HG03175 (cell line): ENCODE measurements around the gene GPR152.

Source experiments
- ATAC-seq: cut with Tn5 transposase; IDR thresholded peaks from one replicate; pipeline ENCODE4 v1.9.1; 2021; ENCODE audit warnings: mild to moderate bottlenecking, moderate library complexity; ENCODE audit not compliant: unreplicated experiment

The GPR152 gene, protein sequence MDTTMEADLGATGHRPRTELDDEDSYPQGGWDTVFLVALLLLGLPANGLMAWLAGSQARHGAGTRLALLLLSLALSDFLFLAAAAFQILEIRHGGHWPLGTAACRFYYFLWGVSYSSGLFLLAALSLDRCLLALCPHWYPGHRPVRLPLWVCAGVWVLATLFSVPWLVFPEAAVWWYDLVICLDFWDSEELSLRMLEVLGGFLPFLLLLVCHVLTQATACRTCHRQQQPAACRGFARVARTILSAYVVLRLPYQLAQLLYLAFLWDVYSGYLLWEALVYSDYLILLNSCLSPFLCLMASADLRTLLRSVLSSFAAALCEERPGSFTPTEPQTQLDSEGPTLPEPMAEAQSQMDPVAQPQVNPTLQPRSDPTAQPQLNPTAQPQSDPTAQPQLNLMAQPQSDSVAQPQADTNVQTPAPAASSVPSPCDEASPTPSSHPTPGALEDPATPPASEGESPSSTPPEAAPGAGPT

DNA sequence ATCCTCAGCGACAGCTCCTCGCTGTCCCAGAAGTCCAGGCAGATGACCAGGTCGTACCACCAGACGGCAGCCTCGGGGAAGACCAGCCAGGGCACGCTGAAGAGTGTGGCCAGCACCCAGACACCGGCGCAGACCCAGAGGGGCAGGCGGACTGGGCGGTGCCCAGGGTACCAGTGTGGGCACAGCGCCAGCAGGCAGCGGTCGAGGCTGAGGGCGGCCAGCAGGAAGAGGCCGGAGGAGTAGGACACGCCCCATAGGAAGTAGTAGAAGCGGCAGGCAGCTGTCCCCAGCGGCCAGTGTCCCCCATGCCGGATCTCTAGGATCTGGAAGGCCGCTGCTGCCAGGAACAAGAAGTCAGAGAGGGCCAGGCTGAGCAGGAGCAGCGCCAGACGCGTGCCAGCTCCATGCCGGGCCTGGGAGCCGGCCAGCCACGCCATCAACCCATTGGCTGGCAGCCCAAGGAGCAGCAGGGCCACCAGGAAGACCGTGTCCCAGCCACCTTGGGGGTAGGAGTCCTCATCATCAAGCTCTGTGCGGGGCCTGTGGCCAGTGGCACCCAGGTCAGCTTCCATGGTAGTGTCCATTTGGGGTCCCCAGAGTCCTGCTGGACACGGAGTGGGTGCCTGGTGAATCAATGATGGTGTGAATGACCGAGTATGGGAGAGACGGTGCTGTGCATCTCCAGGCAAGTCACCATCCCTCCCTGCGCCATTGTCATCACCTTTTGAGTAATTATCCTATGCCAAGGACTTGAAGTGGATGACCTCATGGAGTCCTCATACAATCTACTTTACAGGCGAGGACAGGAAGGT lies at the start of gene GPR152:
Gene GPR152 (minus strand): TSS at position 589 of the 812 bp plus-strand sequence. CDS start 5 bp downstream, at position 584.
- ATAC-seq = no peak

DNA sequence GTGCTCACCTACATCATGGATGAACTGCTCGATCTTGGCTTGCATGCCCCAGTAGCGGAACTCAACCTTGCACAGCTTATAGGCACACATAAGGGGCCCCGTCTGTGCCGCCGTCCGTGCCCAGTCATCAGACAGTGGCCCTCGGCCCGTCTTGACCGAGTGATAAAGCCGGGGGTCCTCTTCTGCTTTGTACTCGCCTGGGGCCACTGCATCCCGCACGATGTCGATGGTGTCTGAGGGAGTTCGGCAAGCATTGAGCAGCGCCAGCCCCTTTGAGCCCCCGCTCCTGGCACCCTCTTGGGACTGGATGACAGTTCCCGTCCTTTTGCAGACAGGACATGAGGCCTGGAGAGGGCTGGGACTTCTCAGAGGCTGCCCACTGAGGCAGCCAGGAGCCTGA lies 49.3 kb upstream of the GPR152 start:
- no peak for ATAC-seq

DNA sequence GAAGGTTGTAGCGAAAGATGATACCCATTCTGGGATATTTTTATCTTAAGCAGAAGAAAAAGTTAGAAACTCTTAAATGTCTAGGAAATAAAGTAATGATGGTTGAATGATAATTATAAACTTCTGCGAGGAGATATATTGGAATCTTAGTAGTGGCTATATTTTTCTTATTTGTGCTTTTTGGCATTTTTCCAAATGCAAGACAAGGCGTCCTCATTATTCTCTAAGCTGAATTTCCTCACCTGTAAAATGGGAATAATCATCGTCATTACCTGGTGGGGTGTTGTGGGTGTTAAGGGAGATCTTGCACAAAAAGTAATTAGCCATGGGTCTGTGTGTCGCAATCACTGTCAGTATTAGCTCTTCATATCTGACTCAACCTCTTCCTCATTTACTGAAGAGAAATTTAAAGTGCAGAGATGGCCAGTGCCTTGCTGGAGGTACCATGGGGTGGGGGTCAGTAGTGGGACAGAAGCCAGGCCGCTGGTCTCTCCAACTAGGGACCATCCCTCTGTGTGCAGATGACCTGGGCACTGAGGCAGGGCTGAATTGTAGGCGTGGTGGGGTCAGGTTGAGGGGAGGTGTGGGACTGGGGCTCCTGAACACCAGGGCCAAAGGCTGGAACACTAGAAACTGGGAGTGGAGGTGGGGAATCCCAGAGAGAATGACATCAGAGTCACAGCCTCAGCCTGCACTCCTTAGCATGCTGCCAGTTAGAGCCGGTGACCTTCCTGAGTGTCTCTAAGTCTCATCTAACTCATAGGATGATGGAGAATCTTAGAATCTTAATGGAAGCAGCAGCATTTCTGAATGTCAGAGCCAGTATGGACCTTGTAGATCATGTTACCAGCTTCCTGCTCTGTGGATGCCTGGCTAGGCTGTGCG lies 48.5 kb upstream of the GPR152 start:
- no peak for ATAC-seq

DNA sequence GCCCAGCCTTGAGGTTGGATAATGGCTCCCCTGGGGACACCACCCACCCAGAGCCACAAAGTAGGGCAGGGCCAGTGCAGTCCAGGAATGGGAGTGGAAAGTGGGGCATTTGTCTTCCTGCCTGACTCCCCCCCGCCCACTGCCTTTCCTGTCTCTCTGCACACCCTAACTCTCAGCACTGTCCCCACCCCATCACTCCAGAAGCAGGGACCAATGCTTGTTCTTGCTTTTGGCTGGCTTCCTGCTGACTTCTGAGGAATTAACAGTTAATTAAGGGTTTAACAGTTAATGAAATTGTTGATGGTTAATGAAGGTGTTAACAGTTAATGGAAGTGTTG lies 47.9 kb upstream of the GPR152 start:
- ATAC-seq = no peak

DNA sequence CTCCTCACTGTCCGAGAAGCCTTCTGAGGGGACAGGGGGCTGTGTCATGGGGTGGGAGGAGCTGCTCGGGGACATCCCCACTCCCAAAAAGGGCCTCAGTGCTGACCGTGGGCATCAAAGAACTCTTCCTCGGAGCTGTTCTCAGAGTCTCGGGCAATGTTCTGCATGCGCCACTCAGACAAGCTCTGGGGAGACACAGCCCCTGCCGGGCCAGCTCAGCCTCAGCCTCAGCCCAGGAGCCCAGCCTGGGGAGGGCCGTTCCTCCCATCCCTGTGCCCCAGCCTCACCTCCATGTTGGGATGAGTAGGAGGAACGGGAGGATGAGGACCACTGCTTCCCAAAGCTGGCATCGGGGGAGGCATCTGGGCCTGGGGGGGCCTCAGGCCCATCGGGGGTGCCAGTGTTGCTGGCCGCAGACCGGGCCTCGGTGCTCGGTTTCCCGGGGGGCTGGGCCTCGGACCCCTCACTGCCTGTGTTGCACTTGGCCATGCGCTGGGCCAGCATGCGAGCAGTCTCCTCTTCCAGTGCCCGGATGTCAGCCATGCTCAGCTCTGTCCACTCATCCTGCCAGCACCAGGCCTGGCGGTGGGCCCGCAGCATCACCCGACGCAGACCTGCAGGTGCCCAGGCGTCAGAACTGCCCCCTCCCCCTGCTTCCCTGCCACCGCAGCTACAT lies 47.4 kb upstream of the GPR152 start:
- no peak for ATAC-seq

DNA sequence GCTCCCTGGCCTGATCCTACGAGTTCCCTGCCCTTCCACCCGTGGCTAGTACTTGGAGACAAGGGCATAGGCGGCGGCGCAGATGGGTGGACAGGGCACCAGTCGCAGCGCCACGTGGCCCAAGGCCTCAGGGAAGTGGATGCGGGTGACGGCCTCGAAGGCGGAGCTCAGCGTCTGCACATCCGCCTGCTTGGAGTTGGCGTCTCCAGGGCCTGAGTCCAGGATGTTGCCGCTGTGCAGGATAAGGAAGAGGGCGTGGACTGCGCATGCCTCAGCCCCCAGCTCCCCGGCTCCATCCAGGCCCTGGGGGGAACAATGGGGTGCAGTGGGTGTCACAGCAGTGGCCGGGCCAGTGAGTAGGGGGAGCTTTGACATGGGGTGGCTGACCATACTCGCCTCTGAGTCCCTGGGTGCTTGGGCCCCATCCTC lies 46.0 kb upstream of the GPR152 start:
- ATAC-seq = no peak

DNA sequence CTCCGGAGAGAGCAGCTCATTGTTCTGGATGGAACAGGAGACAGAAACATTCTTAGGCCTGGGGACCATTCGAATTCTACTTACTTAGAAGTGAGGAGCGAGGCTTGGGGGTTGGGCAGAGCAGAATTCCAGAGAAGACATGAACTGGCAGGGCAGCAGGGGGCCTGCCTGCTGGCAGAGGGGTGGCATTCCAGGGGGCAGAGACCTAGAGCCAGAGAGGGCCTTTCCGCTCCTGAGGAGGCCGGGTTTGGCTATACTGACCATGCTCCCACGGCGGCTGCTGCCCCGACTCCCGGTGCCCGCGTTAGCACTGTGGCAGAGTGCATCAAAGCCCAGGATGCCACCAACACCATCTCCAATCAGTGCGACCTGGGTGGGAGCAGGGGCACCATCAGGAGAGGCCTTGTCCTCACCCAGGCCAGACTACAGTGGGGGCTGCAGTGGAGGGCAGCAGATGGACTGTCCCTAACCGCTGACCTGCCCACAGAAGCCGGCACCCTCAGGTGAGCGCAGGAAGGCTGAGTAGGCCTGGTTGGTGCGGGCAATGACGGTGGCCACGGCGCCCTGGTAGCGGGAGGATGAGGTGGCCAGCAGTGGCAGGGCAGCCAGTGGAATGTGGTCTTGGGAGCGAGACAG lies 45.2 kb upstream of the GPR152 start:
- no peak for ATAC-seq

DNA sequence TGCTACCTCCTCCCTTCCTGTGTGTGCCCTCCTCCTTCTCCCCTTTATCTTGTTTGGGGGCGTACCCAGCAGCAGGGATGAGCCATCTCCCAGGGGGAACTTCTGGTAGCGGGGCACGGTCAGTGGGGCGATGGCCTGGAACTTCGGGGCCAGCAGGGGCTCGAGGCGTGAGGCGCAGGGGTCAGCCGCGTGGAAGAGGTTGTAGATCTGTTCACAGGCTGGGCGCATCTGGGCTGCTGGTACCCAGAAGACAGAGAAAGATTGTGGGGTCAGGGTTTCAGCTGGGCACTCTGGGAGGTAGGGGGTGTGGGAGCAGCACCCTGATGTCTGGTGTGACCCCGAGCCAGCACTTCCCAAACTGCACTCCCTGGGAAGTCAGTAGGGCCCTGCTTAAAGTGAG lies 43.6 kb upstream of the GPR152 start:
- ATAC-seq = no peak

DNA sequence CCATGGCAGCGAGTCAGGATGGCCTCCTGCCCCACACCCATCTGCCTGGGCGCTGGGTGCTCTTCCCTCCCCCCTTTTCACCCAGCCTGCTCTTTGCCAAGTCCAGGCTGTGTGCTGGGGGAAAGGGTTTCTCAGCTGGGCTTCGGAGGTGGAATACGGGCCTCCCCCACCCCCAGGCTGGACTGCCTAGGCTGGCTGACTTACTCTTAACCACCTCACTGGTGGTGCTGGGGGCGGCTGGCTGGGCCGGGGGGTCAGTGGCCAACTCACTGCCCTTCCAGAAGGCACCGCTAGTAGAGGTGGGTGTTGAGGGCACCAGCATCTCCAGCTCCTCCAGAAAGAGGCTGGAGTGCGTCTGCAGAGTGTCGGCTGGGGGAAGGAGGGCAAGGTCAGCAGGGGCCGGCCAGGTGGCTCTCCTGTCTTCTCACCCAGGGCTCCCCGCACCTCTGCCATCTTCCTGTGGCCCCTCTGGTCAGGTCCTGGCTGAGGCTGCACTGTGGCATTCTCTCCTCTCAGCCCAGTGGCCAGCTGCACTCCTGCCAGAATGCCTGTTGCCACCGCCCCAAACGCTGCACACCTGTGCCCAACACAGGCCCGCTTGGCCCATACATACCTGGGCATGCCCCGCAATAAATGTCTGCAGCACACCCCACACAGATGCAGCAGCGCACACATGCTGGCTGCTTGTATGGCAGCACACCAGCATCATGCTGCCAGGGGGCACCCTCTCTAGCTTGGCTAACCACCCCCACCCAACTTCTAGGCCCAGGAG lies 42.9 kb upstream of the GPR152 start:
- ATAC-seq = no peak

DNA sequence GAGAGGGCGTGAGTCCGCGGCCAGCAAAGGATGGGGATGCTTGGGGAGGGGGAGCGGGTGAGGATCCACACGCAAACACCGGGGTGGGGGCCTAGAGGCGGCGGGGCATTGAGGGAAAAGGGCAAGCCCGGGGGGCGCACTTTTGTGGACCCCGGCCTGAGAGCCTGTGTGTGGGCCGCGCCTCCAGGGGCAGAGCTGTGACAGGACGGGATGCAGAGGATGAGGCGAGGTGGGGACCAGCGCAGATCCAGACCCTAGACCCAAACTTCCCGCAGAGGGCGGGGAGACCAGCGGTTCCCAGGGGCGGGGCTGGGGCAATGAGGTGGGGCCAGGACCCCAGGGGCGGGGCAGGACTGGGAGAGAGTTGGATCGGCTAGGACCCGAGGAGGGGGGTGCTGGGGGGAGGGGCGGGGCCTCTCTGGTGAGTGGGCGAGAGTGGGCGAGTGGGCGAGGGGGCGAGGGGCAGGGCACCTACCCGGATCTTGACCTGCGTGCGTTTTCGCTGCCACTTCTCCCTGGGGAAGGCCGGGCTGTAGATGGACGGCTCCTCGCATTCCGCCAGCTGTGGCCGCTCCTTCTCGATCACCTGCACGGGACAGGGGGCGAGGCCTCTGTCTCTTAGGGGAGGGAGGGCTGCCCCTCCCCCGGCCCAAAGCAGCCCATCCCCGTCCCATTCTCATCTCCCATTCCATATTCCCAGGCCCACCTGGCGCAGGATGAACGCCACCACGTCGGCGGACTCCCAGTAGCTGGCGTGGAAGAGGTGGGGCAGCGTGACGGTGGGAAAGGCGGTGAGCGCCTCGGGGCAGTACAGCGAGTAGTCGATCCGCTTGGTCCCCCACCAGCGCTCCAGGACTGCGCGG lies 42.1 kb upstream of the GPR152 start:
- no peak for ATAC-seq

DNA sequence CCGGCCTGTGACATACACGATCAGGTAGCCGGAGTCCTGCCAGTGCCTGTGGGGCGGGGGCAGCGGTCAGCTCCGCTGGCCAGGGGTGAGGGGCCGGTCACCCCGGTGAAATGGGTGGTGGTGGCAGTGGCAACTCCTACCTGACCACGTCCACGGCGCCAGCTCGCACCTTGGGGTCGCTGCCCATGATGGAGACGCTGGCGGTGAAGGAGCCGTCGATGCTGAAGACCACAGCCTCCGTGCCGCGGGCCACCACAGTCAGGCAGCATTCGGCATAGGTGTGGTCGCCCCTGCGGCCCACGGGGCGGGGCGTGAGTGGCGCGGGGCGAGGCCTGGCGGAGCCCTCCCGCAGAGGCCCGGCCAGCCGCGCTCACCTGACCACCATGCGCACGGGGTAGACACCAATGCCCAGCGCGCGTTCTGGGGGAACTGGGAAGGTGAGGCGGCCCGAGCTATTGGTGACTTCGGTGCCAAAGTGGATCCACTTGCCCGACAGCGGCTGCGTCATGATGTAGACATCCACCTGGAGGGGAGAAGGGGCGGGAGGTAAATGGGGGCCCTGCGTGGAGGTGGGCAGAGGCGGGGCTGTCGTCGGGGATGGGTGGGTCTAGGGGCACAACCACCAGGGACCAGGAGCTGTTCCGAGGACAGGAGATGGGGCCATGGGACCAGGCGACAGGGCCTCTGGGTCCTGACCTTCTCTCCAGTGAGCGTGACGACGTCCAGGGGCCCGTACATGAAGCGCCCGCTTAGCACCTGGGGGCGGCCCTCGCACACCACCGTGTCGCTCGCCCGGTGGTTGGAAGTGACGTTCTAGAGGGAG lies 41.2 kb upstream of the GPR152 start:
- no peak for ATAC-seq

DNA sequence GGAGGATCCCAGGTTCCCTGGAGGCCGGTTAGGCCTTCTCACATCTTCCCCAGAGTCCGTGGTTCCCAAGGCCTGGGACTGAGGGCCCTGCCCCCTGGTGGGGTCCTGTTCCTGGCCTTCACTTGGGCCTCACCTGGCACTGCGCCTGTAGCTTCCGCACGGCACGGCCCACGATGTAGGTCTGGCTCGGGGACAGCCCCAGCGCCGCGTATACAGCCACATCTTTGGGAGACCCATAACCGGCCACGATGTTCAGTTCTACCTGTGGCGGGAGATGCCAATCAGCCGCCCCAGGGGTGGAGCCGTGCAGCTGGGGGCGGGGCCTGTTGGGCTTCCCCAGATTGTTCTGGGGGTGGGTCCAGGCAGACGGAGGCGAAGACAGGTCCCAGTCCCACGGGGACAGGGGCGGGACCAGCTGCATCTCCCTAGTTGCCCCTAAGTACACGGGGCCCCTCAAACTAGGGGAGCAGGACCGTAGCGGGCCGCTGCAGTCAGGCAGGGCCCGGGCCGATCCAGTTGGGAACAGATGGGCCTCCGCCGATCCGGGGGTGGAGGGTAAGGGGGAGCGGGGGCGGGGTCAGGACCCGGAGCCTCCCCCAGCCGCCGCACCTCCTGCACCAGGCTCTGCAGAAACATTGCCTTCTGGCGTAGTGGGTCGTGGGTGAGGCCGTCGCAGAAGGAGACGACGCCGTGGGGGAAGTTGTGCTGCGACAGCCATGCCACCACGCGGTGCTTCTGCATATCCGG lies 40.4 kb upstream of the GPR152 start:
- ATAC-seq = no peak

DNA sequence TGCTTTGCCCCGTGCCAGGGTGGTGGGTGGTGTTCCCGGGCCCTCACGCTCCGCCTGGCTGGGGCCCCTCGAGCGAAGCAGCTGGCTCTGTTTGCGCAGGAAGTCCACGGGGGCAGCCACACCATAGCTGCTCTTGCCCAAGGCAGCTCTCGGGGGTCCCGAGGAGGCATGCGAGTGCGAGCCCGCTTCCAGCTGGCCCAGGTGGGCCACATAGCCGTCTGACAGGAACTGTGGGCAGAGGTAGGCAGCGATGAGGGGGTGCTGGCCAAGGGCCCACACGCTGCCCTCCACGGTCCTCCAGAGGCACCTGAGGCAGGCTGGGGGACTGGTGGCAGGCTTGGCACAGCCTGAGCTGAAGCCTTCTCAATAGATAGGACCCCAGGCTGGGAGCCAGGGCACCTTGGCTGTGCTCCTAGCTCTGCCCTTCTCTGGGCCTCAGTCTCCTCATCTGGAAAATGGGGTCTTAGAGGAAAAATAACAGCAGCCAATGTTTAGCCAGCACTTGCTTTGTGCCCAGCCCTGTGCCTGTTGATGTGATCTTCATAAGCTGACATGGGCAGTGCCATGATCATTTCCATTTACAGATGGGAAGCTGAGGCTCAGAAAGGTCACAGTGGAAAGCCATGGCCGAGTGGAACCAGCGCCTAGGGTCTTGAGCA lies 39.7 kb upstream of the GPR152 start:
- ATAC-seq = no peak

DNA sequence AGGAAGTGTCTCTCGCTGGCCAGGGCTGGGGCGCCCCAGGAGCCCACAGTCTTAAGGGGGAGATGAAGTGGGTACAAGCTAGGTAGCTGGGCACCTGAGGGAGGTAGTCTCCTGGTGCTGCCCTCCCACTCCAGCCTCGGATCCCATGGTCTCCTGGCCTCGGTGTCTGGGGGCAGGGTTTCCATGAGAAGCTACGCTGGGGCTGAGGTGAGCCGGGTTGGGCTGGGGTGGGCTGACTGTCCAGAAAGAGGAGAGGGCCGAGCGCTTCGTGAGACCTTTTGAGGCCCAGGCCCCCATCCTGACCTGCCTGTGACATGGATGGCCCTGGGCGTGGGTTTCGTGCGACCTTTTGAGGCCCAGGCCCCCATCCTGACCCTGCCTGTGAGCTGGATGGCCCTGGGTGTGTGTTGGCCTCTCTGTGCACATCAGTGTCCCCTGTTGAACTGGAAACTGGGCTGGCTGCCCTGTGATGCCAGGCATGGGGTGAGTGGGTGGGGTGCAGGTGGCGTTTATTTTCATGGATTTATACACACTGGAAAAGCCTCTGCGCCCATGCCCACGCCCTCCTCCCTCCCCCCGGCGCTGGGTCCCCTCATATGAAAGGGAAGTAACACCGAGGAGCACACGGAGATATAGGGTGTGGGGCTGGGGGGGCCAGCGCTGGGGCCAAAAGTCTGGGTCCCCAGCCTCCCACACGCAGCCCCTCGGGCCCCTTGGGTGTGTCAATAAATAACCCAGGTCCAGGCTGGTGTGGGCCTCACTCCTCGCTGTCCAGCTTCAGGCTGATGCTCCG lies 38.9 kb upstream of the GPR152 start:
- no peak for ATAC-seq

DNA sequence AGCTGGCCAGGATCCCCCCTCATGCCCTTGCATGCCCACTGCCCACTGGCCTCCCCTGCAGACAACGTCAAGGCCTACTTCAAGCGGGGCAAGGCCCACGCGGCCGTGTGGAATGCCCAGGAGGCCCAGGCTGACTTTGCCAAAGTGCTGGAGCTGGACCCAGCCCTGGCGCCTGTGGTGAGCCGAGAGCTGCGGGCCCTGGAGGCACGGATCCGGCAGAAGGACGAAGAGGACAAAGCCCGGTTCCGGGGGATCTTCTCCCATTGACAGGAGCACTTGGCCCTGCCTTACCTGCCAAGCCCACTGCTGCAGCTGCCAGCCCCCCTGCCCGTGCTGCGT lies 38.2 kb upstream of the GPR152 start:
- ATAC-seq = no peak
